ENCODE data around the gene SLC37A1. TPM values are rescaled to one million over a fixed set of nuclear protein-coding genes. Genes with fewer than 3 reads are reported as not detected.

The SLC37A1 gene
- total RNA-seq, 1 experiment from 2014 or later: 15.0 TPM

DNA sequence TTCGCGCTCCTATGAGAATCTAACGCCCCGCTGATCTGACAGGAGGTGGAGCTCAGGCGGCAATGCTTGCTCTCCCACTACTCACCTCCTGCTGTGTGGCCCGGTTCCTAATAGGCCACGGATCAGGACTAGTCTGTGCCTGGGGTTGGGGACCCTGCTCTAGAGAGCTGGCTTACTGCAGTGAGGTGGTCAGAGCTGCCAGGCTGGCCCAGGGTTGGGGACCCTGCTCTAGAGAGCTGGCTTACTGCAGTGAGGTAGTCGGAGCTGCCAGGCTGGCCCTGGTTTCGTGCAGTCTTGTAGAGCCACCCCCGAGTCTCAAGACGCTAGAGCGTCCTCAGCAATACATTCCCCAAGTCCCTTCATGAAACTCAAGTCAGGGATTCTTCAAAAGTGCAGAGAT is 27.5 kb downstream of the SLC37A1 start:
- Histone ChIP-seq H3K36me3 (ENCODE audit: control insufficient read depth in 1 of 2, insufficient read depth in 2 of 2, low read length in 2 of 2) (no peaks in the 10 kb centered on the region; a peak in 1 of 4 replicates), H4K20me1 (ENCODE audit: insufficient read depth) (no peaks in the 10 kb centered on the region), H2AFZ (ENCODE audit: low read depth, low read length, poor library complexity, severe bottlenecking) (no peak overlapping the region), H3K9me2 (ENCODE audit: insufficient read depth) (no peaks in the 10 kb centered on the region), H3K27me3 (ENCODE audit: insufficient read depth, low read length) (no peaks in the 10 kb centered on the region), H3K9ac (ENCODE audit: low read length) (no peak overlapping the region), H3K79me2 (ENCODE audit: insufficient read depth, low read length) (no peaks in the 10 kb centered on the region), H3K9me3 (ENCODE audit: control insufficient read depth in 1 of 2, insufficient read depth in 1 of 2, low read depth in 1 of 2, low read length in 2 of 2) (no peaks in the 10 kb centered on the region), H3K4me3 (replicated peaks in 1 of 2; ENCODE audit: low read depth in 1 of 2, low read length in 2 of 2) (no peak overlapping the region), H3K4me2 (ENCODE audit: low read length) (no peak overlapping the region), H3K4me1 (ENCODE audit: control insufficient read depth in 1 of 2, insufficient read depth in 2 of 2, low read length in 2 of 2) (no peaks in the 10 kb centered on the region), H3K27ac (ENCODE audit: low read depth, low read length) (no peak overlapping the region)
- no TSS peak for BruUV-seq (replicated peaks)
- DNase-seq (ENCODE audit: low read depth, low spot score) (no peak), ATAC-seq (no peak)
- POLR2A ChIA-PET: no interaction called here
- CTCF ChIA-PET: interaction anchor here (1.7 kb wide), 1 partner anchor 160 kb away, joined by 4 read pairs; no protein-coding TSS in a partner anchor
- no peak for TF ChIP-seq ZNF274 (IDR thresholded peaks at IDR 0.05; ENCODE audit: low read depth, low read length)
- no peak for TF ChIP-seq EGR1 (IDR thresholded peaks at IDR 0.05; ENCODE audit: low read depth)
- no peak for TF ChIP-seq CTCF (IDR thresholded peaks at IDR 0.05 in 2 of 3, conservative IDR thresholded peaks at IDR 0.05 in 1 of 3; ENCODE audit: borderline replicate concordance in 1 of 3, insufficient read depth in 1 of 3, low read depth in 2 of 3, low read length in 2 of 3)
- RAD21 ChIA-PET (ENCODE audit: low non-redundant PET in 1 of 2, low total read pairs in 2 of 2, uncharacterized antibody in 2 of 2, unreplicated experiment in 2 of 2): no interaction called here
- intact Hi-C loops (cut with micrococcal nuclease): no loop called here

- H3K9ac ChIP-seq (ENCODE audit: low read length): no peak overlapping the region
- no peak overlapping the region for H3K4me3 ChIP-seq (replicated peaks in 1 of 2; ENCODE audit: low read depth in 1 of 2, low read length in 2 of 2)
- no peak overlapping the region for H3K27ac ChIP-seq (ENCODE audit: low read depth, low read length)
- DNase-seq (ENCODE audit: low read depth, low spot score) (no peak), ATAC-seq (no peak)
- ChIA-PET POLR2A (no interaction called here), RAD21 (ENCODE audit: low non-redundant PET in 1 of 2, low total read pairs in 2 of 2, uncharacterized antibody in 2 of 2, unreplicated experiment in 2 of 2) (no interaction called here), CTCF (interaction anchor here (1.7 kb wide), 1 partner anchor 160 kb away, joined by 4 read pairs; no protein-coding TSS in a partner anchor)
- no peak overlapping the region for H3K4me2 ChIP-seq (ENCODE audit: low read length)
- no peak overlapping the region for H2AFZ ChIP-seq (ENCODE audit: low read depth, low read length, poor library complexity, severe bottlenecking)
- H3K36me3 ChIP-seq (ENCODE audit: control insufficient read depth in 1 of 2, insufficient read depth in 2 of 2, low read length in 2 of 2): no peaks in the 10 kb centered on the region; a peak in 1 of 4 replicates
- BruUV-seq (replicated peaks): no TSS peak
- H4K20me1 ChIP-seq (ENCODE audit: insufficient read depth): no peaks in the 10 kb centered on the region
- H3K4me1 ChIP-seq (ENCODE audit: control insufficient read depth in 1 of 2, insufficient read depth in 2 of 2, low read length in 2 of 2): no peaks in the 10 kb centered on the region
- H3K9me3 ChIP-seq (ENCODE audit: control insufficient read depth in 1 of 2, insufficient read depth in 1 of 2, low read depth in 1 of 2, low read length in 2 of 2): no peaks in the 10 kb centered on the region
- no peaks in the 10 kb centered on the region for H3K9me2 ChIP-seq (ENCODE audit: insufficient read depth)
- H3K27me3 ChIP-seq (ENCODE audit: insufficient read depth, low read length): no peaks in the 10 kb centered on the region
- intact Hi-C loops (cut with micrococcal nuclease): no loop called here
- H3K79me2 ChIP-seq (ENCODE audit: insufficient read depth, low read length): no peaks in the 10 kb centered on the region
- TF ChIP-seq, protein P1, sequence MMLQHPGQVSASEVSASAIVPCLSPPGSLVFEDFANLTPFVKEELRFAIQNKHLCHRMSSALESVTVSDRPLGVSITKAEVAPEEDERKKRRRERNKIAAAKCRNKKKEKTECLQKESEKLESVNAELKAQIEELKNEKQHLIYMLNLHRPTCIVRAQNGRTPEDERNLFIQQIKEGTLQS (IDR thresholded peaks at IDR 0.05): no peak
- TF ChIP-seq ZBTB33 (IDR thresholded peaks at IDR 0.05; ENCODE audit: extremely low read depth, insufficient replicate concordance, low read length) (no peak), CEBPB (IDR thresholded peaks at IDR 0.05; ENCODE audit: low read depth) (no peak), POLR2A (IDR thresholded peaks at IDR 0.05; ENCODE audit: borderline replicate concordance, extremely low read depth, insufficient read depth, insufficient read length) (no peak), SRF (IDR thresholded peaks at IDR 0.05; ENCODE audit: low read depth) (no peak), CTCF (IDR thresholded peaks at IDR 0.05 in 2 of 3, conservative IDR thresholded peaks at IDR 0.05 in 1 of 3; ENCODE audit: borderline replicate concordance in 1 of 3, insufficient read depth in 1 of 3, low read depth in 2 of 3, low read length in 2 of 3) (no peak), ZFX (IDR thresholded peaks at IDR 0.05) (no peak)
Measured at GRCh38 chr21:42541618-42542017, 28.0 kb downstream of the SLC37A1 start.

All from HCT116 (cell line).